Immature natural killer cell (primary cell): ENCODE results near the gene OR2F2. TPM values are rescaled to one million over a fixed set of nuclear protein-coding genes. Genes with fewer than 3 reads are reported as not detected.

Experiments used
- DNase-seq, 3 donors: peaks; one replicate each; pipeline ENCODE4 v3.0.0; 2022; ENCODE audit warnings: mixed read lengths in 1 of 3
- H3K27ac Mint-ChIP-seq, 6 donors: one replicate each; pipeline ENCODE4 v1.8.0; 2020; ENCODE audit warnings: mixed read lengths in 6 of 6, mild to moderate bottlenecking in 5 of 6, inconsistent platforms in 4 of 6, moderate library complexity in 3 of 6
- H3K27me3 Mint-ChIP-seq, 3 donors: one replicate each; pipeline ENCODE4 v1.8.0; 2020 to 2021; ENCODE audit warnings: low read depth in 3 of 3, mild to moderate bottlenecking in 3 of 3, mixed read lengths in 3 of 3, moderate library complexity in 3 of 3, inconsistent platforms in 1 of 3
- H3K36me3 Mint-ChIP-seq, 3 donors: one replicate each; pipeline ENCODE4 v1.8.0; 2020; ENCODE audit warnings: mixed read lengths in 3 of 3, inconsistent platforms in 2 of 3, mild to moderate bottlenecking in 2 of 3
- H3K4me1 Mint-ChIP-seq, 2 donors: one replicate each; pipeline ENCODE4 v1.8.0; 2020; ENCODE audit warnings: inconsistent platforms in 2 of 2, mild to moderate bottlenecking in 2 of 2, mixed read lengths in 2 of 2, moderate library complexity in 1 of 2
- H3K4me3 Mint-ChIP-seq, 5 donors: one replicate each; pipeline ENCODE4 v1.8.0; 2020; ENCODE audit warnings: mild to moderate bottlenecking in 5 of 5, mixed read lengths in 5 of 5, inconsistent platforms in 3 of 5, moderate library complexity in 3 of 5
- H3K9me3 Mint-ChIP-seq, 6 donors: one replicate each; pipeline ENCODE4 v1.8.0; 2020; ENCODE audit warnings: mild to moderate bottlenecking in 6 of 6, mixed read lengths in 6 of 6, inconsistent platforms in 4 of 6, moderate library complexity in 3 of 6
- polyA plus RNA-seq, 3 donors: library from polyadenylated mRNA; unstranded; fragments of 300-500 nt; fragmentation: Illumina TruSeq; gene quantifications; one replicate each; pipeline ENCODE4 v1.2.3, GENCODE V29; 2021

OR2F2 gene
- polyA plus RNA-seq, 3 donors from 2014 or later = not detected

DNA sequence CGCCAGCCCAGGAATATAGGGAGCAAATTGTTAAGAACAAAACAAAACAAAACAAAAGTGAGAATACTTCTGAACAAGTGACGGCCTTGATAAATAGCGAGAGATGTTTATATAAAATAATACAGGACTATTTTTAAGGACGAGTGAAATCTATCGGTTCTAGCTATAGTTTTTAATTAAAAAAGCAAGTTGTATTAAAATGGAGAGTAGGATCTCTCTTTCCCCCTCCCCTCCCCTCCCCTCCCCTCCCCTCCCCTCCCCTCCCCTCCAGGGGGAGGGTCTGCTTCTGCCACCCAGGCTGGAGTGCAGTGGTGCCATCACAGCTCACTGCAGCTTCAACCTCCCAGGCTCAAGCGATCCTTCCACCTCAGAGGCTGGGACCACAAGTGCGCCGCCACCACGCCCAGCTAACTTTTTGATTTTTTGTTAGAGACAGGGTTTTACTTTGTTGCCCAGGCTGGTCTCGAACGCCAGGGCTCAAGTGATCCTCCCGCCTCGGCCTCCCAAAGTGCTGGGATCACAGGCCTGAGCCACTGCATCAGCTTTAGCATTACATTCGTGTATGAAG is 32.6 kb upstream of the OR2F2 start:
- peak overlapping the region; percentile 82 to 95 (median 90) for H3K27ac Mint-ChIP-seq

DNA sequence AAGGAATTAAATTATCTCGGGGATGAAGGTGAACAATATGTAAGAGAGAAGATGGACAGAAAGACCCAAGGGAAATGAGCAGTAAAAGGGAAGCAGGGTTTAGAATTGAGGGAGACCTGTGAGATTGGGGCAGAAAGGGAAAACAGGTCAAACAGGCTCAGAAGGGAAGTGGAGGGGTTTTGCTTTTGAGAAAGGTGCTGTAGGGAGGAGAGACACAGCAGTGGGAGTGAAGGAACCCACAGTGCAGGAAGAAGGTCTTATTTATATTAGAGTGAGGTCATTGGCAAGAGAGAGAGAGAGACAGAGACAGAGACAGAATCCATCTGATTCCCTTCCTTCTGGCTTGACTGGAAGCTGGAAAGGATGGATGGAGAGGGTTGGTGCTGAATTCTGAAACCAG is 29.5 kb upstream of the OR2F2 start:
- Mint-ChIP-seq H3K4me3 (no peak overlapping the region), H3K4me1 (peaks cover 14 to 18% of the 10 kb centered on the region in 2 donors), H3K36me3 (no peaks in the 10 kb centered on the region), H3K27me3 (peaks cover 8 to 16% (median 10%) of the 10 kb centered on the region in 3 donors), H3K9me3 (no peaks in the 10 kb centered on the region), H3K27ac (no peak overlapping the region)
- no peak for DNase-seq

More for the DNA sequence above, 32.6 kb upstream of the OR2F2 start:
- peak overlapping the region; percentile 90 to 98 (median 96) for H3K4me3 Mint-ChIP-seq
- H3K4me1 Mint-ChIP-seq = peaks cover 23 to 35% of the 10 kb centered on the region in 2 donors
- no peaks in the 10 kb centered on the region for H3K9me3 Mint-ChIP-seq
- peaks cover 6 to 13% (median 8%) of the 10 kb centered on the region in 3 donors for H3K27me3 Mint-ChIP-seq
- DNase-seq = no peak
- H3K36me3 Mint-ChIP-seq = no peaks in the 10 kb centered on the region

- Mint-ChIP-seq H3K4me1 (peaks cover 8 to 12% of the 10 kb centered on the region in 2 donors), H3K4me3 (no peak overlapping the region), H3K27ac (no peak overlapping the region), H3K9me3 (no peaks in the 10 kb centered on the region), H3K27me3 (peaks cover 8 to 16% (median 10%) of the 10 kb centered on the region in 3 donors), H3K36me3 (no peaks in the 10 kb centered on the region)
- no peak for DNase-seq
Observed at GRCh38 chr7:143906151-143906550, 28.9 kb upstream of the OR2F2 start.

DNA sequence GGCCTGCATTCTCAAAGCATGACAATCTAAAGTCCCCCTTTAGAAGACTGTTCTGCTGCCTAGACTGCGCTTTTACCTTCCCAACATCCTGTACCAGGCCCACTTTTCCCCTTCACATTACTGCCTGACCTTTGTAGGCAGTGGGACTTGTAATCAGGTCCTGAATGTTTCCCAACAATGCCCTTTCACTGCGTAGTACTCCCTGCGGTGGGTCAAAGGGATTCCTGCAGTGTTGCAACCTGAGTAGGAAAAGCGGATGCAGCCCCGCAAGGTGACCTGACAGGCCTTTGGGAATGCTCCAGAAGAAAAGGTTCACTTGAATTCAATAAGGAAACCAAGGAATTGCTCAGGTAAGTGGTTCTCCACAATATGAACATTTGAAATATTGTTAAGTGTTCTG is 28.1 kb upstream of the OR2F2 start:
- peaks cover 4 to 11% (median 10%) of the 10 kb centered on the region in 3 donors for H3K27me3 Mint-ChIP-seq
- H3K36me3 Mint-ChIP-seq = no peaks in the 10 kb centered on the region
- no peak overlapping the region for H3K27ac Mint-ChIP-seq
- H3K4me3 Mint-ChIP-seq = no peak overlapping the region
- DNase-seq = no peak
- H3K9me3 Mint-ChIP-seq = no peaks in the 10 kb centered on the region
- H3K4me1 Mint-ChIP-seq = peaks cover 3 to 5% of the 10 kb centered on the region in 2 donors

GRCh38 chr7:143908120-143908519 is 26.9 kb upstream of the OR2F2 start:
- no peaks in the 10 kb centered on the region for H3K36me3 Mint-ChIP-seq
- H3K4me3 Mint-ChIP-seq = no peak overlapping the region
- H3K4me1 Mint-ChIP-seq = no peaks in the 10 kb centered on the region
- peaks cover 2 to 8% (median 8%) of the 10 kb centered on the region in 3 donors for H3K27me3 Mint-ChIP-seq
- no peak overlapping the region for H3K27ac Mint-ChIP-seq
- no peak for DNase-seq
- no peaks in the 10 kb centered on the region for H3K9me3 Mint-ChIP-seq

GRCh38 chr7:143909863-143910262 is 25.2 kb upstream of the OR2F2 start:
- no peaks in the 10 kb centered on the region for H3K4me1 Mint-ChIP-seq
- DNase-seq = no peak
- H3K27ac Mint-ChIP-seq = no peak overlapping the region
- H3K27me3 Mint-ChIP-seq = peaks cover 4 to 10% (median 6%) of the 10 kb centered on the region in 3 donors
- no peaks in the 10 kb centered on the region for H3K9me3 Mint-ChIP-seq
- H3K4me3 Mint-ChIP-seq = no peak overlapping the region
- no peaks in the 10 kb centered on the region for H3K36me3 Mint-ChIP-seq

DNA sequence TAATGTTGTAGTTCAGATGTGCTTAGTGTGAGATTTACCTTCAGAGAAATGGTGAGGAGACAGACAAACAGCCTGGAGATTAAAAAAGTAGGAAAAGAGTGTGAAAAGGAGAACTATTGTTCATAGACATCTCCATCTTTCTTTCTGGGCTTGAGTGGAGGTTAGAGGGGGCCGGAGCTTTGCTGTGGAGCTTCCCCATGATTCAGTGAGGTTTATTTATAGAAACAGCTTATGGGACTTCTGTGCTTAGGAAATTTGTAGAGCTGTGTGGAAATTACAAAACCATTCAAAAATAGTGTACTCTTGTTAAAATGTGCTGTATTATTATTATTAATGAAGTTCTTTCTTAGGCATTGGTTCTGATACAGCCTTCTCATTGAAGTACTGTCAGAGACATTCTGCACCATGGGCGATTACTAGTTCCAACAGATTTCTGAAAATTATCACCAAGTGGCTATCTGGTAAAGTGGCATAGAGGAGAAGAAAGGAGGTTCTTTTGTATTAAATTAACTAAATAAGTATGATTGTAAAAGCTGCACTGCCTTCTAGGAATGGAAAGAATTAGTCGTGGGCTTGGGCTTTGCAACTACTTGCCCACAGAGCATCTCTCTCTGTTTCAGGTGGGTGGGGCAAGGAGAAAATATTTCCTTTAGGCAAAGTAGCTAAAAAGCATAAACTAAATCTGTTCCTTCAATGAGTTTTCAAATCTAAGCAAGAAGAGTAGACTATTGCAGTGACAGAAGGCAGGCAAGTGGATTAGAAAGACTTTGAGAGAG is 24.4 kb upstream of the OR2F2 start:
- H3K4me3 Mint-ChIP-seq = no peak overlapping the region
- H3K4me1 Mint-ChIP-seq = no peaks in the 10 kb centered on the region
- no peaks in the 10 kb centered on the region for H3K36me3 Mint-ChIP-seq

GRCh38 chr7:143913945-143914615 is 21.0 kb upstream of the OR2F2 start:
- no peaks in the 10 kb centered on the region for H3K9me3 Mint-ChIP-seq
- no peaks in the 10 kb centered on the region for H3K4me1 Mint-ChIP-seq
- no peak overlapping the region for H3K27ac Mint-ChIP-seq
- no peaks in the 10 kb centered on the region for H3K36me3 Mint-ChIP-seq
- H3K4me3 Mint-ChIP-seq = no peak overlapping the region
- peaks cover 1 to 21% (median 3%) of the 10 kb centered on the region in 3 donors for H3K27me3 Mint-ChIP-seq
- no peak for DNase-seq

More for the DNA sequence above, 24.4 kb upstream of the OR2F2 start:
- Mint-ChIP-seq H3K9me3 (no peaks in the 10 kb centered on the region), H3K27me3 (peaks cover 1 to 10% (median 3%) of the 10 kb centered on the region in 3 donors), H3K27ac (no peak overlapping the region)
- DNase-seq = no peak

DNA sequence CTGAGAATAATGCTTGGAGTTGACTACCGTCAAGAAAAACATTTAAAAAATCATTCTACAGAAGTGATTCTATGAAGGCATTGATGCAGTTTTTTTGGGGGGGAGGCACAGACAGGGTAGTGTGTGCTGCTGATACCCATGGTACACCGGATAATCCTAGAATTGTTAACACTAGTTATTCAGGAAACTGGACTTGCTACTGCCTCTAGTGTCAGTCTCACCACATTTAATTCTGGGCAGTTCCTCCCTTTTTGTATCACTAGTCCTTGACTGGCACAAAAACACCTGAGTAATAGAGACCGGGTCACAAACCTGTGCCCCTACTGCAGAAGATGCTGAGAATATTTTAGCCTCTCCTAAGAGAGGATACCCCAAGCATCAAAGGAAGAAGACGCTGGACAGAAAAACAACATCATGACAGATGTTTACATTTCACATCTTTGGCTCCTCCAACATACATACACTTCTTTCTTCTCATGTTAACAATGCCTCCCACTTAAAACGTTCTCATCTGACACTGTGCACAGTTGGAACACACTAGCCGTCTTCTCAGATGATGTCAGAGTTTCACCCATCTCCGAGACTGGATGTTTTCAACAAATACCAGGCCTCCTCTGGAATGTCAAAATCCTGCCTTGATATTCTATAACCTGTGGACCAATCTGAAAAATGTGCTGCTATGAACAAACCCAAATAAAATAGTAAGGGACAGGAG is 19.9 kb upstream of the OR2F2 start:
- Mint-ChIP-seq H3K9me3 (no peaks in the 10 kb centered on the region), H3K27me3 (peaks cover 2 to 18% (median 4%) of the 10 kb centered on the region in 3 donors), H3K27ac (no peak overlapping the region), H3K36me3 (no peaks in the 10 kb centered on the region), H3K4me3 (no peak overlapping the region), H3K4me1 (no peaks in the 10 kb centered on the region)
- DNase-seq = no peak

GRCh38 chr7:143924851-143925250 is 10.2 kb upstream of the OR2F2 start:
- Mint-ChIP-seq H3K27me3 (peaks cover 3 to 11% (median 9%) of the 10 kb centered on the region in 3 donors), H3K4me1 (no peaks in the 10 kb centered on the region), H3K9me3 (no peaks in the 10 kb centered on the region), H3K27ac (no peak overlapping the region), H3K4me3 (no peak overlapping the region), H3K36me3 (no peaks in the 10 kb centered on the region)
- DNase-seq = no peak

- Mint-ChIP-seq H3K27me3 (peaks cover 5 to 16% (median 5%) of the 10 kb centered on the region in 3 donors), H3K27ac (no peak overlapping the region), H3K9me3 (peaks cover 2 to 8% (median 5%) of the 10 kb centered on the region in 6 donors), H3K4me1 (no peaks in the 10 kb centered on the region), H3K36me3 (no peaks in the 10 kb centered on the region), H3K4me3 (no peak overlapping the region)
- no peak for DNase-seq
Observed at GRCh38 chr7:143929224-143929920, 5.7 kb upstream of the OR2F2 start.

GRCh38 chr7:143931739-143932138 is 3.3 kb upstream of the OR2F2 start:
- H3K4me3 Mint-ChIP-seq = no peak overlapping the region
- H3K27ac Mint-ChIP-seq = no peak overlapping the region
- no peaks in the 10 kb centered on the region for H3K4me1 Mint-ChIP-seq
- H3K27me3 Mint-ChIP-seq = peaks cover 1 to 15% (median 8%) of the 10 kb centered on the region in 3 donors
- peaks cover 2 to 11% (median 6%) of the 10 kb centered on the region in 6 donors for H3K9me3 Mint-ChIP-seq
- DNase-seq = no peak
- H3K36me3 Mint-ChIP-seq = no peaks in the 10 kb centered on the region
